Lower leg skin (tissue), 3 donors: Measurements from ENCODE around the gene CYP2U1.

ENCODE experiments used
- POLR2A ChIP-seq, 2 donors: fragments of 450-650 bp; IDR thresholded peaks; one replicate each; pipeline ENCODE4 v1.6.1; 2016 to 2017; ENCODE audit warnings: antibody characterized with exemption in 2 of 2, mild to moderate bottlenecking in 1 of 2, moderate library complexity in 1 of 2
- TF ChIP-seq, protein P1 (sequence below), 3 donors: fragments of 450-650 bp; IDR thresholded peaks; one replicate each; pipeline ENCODE4 v1.5.1; 2016; ENCODE audit warnings: antibody characterized with exemption in 3 of 3, mild to moderate bottlenecking in 3 of 3, moderate library complexity in 2 of 3

DNA sequence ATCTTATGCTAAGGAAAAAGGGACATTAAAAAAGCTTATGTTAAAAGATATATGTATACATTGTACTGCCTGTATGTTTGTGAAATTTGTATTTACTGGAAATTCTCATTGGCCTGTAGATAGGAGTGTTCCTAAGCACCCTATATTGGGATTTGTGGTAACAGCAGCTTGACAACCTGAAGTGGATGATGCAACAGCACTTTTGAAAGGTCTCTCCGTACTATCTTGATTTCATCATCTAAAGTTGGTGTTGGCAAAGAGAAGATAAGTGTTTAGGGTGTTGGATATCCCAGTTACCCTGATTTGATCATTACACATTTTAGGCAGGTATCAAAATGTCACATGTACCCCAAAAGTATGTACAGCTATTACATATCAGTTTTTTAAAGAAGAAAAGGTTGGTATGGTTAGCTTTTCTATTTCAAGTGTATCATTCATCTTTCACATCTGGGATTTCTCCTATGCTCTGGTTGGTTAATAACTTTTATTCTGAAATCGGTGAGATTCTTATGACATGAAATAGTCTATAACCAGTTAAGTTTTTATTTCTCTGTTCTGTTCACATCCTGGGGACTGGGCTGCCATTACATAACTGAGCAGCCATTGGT lies 68.7 kb downstream of the CYP2U1 start:
- TF ChIP-seq, protein P1, sequence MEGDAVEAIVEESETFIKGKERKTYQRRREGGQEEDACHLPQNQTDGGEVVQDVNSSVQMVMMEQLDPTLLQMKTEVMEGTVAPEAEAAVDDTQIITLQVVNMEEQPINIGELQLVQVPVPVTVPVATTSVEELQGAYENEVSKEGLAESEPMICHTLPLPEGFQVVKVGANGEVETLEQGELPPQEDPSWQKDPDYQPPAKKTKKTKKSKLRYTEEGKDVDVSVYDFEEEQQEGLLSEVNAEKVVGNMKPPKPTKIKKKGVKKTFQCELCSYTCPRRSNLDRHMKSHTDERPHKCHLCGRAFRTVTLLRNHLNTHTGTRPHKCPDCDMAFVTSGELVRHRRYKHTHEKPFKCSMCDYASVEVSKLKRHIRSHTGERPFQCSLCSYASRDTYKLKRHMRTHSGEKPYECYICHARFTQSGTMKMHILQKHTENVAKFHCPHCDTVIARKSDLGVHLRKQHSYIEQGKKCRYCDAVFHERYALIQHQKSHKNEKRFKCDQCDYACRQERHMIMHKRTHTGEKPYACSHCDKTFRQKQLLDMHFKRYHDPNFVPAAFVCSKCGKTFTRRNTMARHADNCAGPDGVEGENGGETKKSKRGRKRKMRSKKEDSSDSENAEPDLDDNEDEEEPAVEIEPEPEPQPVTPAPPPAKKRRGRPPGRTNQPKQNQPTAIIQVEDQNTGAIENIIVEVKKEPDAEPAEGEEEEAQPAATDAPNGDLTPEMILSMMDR (IDR thresholded peaks at IDR 0.05), result no peak
- TF ChIP-seq POLR2A (IDR thresholded peaks at IDR 0.05), result no peak
